ENCODE results near the gene ARFIP2.

DNA sequence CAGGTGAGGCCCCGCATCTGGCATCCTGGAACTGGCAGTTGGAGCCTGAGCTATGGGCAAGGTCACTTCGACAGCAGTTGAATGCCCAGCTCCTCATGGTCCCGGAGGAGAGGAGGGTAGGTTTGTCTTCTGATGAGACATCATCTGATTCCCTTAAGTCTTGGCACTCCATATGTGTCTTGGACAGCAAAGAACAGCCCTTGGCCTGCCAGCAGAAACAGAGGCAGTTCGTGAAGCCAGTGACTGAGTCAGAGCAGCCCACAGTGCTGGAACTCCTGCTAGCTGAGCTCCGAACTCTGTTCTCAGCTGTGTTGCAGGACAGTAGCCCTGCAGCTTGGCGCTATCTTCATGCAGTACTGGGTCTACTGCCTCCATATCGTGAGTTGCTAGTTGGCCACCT, 17.0 kb upstream of the ARFIP2 start:
- TF ChIP-seq, protein P1, sequence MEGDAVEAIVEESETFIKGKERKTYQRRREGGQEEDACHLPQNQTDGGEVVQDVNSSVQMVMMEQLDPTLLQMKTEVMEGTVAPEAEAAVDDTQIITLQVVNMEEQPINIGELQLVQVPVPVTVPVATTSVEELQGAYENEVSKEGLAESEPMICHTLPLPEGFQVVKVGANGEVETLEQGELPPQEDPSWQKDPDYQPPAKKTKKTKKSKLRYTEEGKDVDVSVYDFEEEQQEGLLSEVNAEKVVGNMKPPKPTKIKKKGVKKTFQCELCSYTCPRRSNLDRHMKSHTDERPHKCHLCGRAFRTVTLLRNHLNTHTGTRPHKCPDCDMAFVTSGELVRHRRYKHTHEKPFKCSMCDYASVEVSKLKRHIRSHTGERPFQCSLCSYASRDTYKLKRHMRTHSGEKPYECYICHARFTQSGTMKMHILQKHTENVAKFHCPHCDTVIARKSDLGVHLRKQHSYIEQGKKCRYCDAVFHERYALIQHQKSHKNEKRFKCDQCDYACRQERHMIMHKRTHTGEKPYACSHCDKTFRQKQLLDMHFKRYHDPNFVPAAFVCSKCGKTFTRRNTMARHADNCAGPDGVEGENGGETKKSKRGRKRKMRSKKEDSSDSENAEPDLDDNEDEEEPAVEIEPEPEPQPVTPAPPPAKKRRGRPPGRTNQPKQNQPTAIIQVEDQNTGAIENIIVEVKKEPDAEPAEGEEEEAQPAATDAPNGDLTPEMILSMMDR (IDR thresholded peaks at IDR 0.05; ENCODE audit: low read depth, low read length), result no peak
- no peak for TF ChIP-seq EZH2phosphoT487 (IDR thresholded peaks at IDR 0.05; ENCODE audit: low read depth)
